ENCODE results near the gene LAMC2.

- TF ChIP-seq, protein P1, sequence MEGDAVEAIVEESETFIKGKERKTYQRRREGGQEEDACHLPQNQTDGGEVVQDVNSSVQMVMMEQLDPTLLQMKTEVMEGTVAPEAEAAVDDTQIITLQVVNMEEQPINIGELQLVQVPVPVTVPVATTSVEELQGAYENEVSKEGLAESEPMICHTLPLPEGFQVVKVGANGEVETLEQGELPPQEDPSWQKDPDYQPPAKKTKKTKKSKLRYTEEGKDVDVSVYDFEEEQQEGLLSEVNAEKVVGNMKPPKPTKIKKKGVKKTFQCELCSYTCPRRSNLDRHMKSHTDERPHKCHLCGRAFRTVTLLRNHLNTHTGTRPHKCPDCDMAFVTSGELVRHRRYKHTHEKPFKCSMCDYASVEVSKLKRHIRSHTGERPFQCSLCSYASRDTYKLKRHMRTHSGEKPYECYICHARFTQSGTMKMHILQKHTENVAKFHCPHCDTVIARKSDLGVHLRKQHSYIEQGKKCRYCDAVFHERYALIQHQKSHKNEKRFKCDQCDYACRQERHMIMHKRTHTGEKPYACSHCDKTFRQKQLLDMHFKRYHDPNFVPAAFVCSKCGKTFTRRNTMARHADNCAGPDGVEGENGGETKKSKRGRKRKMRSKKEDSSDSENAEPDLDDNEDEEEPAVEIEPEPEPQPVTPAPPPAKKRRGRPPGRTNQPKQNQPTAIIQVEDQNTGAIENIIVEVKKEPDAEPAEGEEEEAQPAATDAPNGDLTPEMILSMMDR (IDR thresholded peaks at IDR 0.05), result no peak
- TF ChIP-seq ZFX (IDR thresholded peaks at IDR 0.05; ENCODE audit: borderline replicate concordance), result no peak
Measured at GRCh38 chr1:183168308-183168707, 17.8 kb upstream of the LAMC2 start.
